ENCODE results near the gene ZHX3.

DNA sequence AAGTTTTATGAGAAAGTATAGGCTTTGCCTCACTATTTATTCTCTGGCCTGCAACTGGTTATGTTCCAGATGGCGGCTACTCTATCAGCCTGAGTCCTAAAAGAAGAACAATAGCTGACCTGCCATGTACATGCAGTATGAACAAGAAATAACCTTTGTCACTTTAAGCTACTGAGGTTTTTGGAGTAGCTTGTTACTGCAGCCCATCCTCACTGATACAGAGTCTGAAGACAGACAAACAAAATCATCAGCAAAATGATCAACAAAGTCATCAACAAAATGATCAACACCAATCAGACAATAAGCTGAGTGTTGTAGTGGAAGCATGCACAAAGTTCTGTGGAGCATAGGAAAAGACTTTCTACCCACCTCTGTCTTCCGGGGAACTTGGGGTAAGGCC, 97.7 kb downstream of the ZHX3 start:
- TF ChIP-seq, protein P1, sequence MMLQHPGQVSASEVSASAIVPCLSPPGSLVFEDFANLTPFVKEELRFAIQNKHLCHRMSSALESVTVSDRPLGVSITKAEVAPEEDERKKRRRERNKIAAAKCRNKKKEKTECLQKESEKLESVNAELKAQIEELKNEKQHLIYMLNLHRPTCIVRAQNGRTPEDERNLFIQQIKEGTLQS (IDR thresholded peaks at IDR 0.05), result no peak
- TF ChIP-seq, protein P2, sequence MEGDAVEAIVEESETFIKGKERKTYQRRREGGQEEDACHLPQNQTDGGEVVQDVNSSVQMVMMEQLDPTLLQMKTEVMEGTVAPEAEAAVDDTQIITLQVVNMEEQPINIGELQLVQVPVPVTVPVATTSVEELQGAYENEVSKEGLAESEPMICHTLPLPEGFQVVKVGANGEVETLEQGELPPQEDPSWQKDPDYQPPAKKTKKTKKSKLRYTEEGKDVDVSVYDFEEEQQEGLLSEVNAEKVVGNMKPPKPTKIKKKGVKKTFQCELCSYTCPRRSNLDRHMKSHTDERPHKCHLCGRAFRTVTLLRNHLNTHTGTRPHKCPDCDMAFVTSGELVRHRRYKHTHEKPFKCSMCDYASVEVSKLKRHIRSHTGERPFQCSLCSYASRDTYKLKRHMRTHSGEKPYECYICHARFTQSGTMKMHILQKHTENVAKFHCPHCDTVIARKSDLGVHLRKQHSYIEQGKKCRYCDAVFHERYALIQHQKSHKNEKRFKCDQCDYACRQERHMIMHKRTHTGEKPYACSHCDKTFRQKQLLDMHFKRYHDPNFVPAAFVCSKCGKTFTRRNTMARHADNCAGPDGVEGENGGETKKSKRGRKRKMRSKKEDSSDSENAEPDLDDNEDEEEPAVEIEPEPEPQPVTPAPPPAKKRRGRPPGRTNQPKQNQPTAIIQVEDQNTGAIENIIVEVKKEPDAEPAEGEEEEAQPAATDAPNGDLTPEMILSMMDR (IDR thresholded peaks at IDR 0.05; ENCODE audit: low read depth, low read length, missing input control), result no peak
- no peak for TF ChIP-seq TAF1 (conservative IDR thresholded peaks at IDR 0.05)
- no peak for TF ChIP-seq GABPA (IDR thresholded peaks at IDR 0.05 in 1 of 2, conservative IDR thresholded peaks at IDR 0.05 in 1 of 2)
- TF ChIP-seq JUND (IDR thresholded peaks at IDR 0.05), result no peak
- TF ChIP-seq, protein P3, sequence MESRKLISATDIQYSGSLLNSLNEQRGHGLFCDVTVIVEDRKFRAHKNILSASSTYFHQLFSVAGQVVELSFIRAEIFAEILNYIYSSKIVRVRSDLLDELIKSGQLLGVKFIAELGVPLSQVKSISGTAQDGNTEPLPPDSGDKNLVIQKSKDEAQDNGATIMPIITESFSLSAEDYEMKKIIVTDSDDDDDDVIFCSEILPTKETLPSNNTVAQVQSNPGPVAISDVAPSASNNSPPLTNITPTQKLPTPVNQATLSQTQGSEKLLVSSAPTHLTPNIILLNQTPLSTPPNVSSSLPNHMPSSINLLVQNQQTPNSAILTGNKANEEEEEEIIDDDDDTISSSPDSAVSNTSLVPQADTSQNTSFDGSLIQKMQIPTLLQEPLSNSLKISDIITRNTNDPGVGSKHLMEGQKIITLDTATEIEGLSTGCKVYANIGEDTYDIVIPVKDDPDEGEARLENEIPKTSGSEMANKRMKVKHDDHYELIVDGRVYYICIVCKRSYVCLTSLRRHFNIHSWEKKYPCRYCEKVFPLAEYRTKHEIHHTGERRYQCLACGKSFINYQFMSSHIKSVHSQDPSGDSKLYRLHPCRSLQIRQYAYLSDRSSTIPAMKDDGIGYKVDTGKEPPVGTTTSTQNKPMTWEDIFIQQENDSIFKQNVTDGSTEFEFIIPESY (IDR thresholded peaks at IDR 0.05), result no peak

Data from liver (tissue), 3 donors.